ACHN (cell line): Measurements from ENCODE around the gene RBM12.
"Not testable (repeated sequence)": the region's sequence is repeated elsewhere in the genome, so short reads cannot be mapped to it uniquely, and the experiment has no call there.

ENCODE experiments used
- DNase-seq: peaks from one replicate; pipeline ENCODE4 v3.0.0-alpha.2; 2015
- in situ Hi-C: cut with HindIII; loops from 2 replicates; pipeline ENCODE4 v1.10.0; 2017; ENCODE audit warnings: low sequenced_read_pairs, low pct_ligation_motif_present, low pct_unique_long_range_greater_than_20kb

Gene RBM12

GRCh38 chr20:35699957-35700624, 35.4 kb upstream of the RBM12 start:
- DNase-seq: no peak
- in situ Hi-C loops: no loop called here

- in situ Hi-C loops: no loop called here
- peak; percentile 83 for DNase-seq
Measured at GRCh38 chr20:35699127-35699956, 34.6 kb upstream of the RBM12 start, which contains the start of the genes NFS1 and ROMO1. Gene NFS1 (minus strand): TSS chr20:35699352. CDS start chr20:35699288, 64 bp downstream. Gene ROMO1 (plus strand): TSS chr20:35699405. CDS start chr20:35699633, 228 bp downstream.

GRCh38 chr20:35698298-35699126, 33.8 kb upstream of the RBM12 start:
- in situ Hi-C loops: no loop called here
- DNase-seq: no peak

- in situ Hi-C loops: no loop called here
- no peak for DNase-seq
Measured at GRCh38 chr20:35697696-35698297, 33.1 kb upstream of the RBM12 start.

- in situ Hi-C loops: no loop called here
- DNase-seq: no peak
Measured at GRCh38 chr20:35695978-35696377, 31.3 kb upstream of the RBM12 start.

- in situ Hi-C loops: no loop called here
- DNase-seq: no peak
Measured at GRCh38 chr20:35695245-35695749, 30.6 kb upstream of the RBM12 start.

DNA sequence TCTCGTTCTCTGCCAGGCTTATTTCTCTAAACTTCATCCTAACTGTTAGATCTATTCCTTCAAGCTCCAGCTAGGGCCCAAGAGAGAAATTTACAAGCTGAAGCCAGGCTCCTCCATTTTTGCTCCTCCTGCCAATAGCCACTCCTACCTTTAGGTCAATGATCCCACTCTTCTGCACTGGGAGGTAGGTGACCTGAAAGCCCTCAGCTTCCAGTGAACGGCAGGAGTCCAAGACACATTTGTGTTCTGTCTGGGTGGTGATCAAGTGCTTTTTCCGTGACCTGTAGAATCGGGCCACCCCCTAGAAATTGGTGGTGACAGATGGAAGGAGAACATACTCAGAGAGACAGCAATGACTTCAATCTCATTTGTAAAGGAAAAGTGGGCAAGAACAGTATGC, 25.6 kb upstream of the RBM12 start:
- DNase-seq: no peak
- in situ Hi-C loops: no loop called here

- DNase-seq, in situ Hi-C loops: not testable (repeated sequence)
Measured at GRCh38 chr20:35686872-35687271, 22.2 kb upstream of the RBM12 start.

DNA sequence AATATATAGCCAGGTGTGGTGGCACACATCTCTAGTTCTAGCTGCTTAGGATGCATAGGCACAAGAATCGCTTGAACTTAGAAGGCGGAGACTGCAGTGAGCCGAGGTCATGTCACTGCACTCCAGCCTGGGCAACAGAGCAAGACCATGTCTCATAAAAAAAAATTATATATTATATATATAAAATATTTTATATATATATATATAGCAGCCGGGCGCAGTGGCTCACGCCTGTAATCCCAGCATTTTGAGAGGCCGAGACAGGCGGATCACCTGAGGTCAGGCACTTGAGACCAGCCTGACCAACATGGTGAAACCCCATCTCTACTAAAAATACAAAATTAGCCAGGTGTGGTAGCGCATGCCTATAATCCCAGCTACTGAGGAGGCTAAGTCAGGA, 20.7 kb upstream of the RBM12 start:
- in situ Hi-C loops: not testable (repeated sequence)

GRCh38 chr20:35681960-35682359, 17.3 kb upstream of the RBM12 start:
- no peak for DNase-seq
- in situ Hi-C loops: no loop called here

More for the DNA sequence above, 20.7 kb upstream of the RBM12 start:
- DNase-seq: not testable (repeated sequence)

DNA sequence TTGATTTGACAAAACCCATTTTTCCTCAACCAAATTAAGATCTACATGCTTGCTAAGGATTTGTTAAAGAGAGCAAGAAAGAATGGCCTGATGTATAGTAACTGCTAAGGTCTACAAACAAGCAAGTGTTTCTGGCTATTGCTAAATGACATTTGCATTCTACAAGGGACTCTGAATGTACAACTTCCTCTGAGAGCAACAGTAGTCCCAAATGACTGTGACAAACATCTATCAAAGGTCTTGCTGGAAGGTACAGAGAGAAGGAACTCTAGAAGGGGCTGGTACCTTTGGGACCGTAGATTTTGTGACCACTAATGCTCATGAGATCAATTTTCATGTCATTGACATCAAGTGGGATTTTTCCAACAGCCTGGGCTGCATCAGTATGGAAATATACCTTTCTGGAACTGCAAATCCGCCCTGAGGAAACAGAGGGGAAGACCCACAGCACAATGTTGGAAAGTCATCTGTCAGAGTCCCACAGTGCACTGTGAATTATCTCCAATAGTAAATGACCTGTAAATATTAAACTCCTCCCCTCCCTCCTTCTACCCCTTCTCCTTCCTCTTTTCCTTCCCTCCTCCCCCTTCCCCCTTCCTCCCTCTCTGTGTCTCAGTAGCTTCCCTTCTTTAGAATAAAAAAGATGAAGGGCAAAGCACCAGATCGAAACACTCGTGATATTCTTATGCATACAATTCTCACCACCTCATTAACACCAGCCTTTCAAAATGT, 15.9 kb upstream of the RBM12 start:
- in situ Hi-C loops: no loop called here
- DNase-seq: no peak

GRCh38 chr20:35674921-35675320, 10.2 kb upstream of the RBM12 start:
- in situ Hi-C loops: no loop called here

GRCh38 chr20:35673884-35674283, 9.2 kb upstream of the RBM12 start:
- in situ Hi-C loops: no loop called here
- no peak for DNase-seq

More at GRCh38 chr20:35674921-35675320, 10.2 kb upstream of the RBM12 start:
- DNase-seq: no peak

- in situ Hi-C loops: no loop called here
- no peak for DNase-seq
Measured at GRCh38 chr20:35669681-35670080, 5.0 kb upstream of the RBM12 start.

GRCh38 chr20:35669221-35669620, 4.5 kb upstream of the RBM12 start:
- in situ Hi-C loops: no loop called here
- no peak for DNase-seq

- in situ Hi-C loops: no loop called here
- no peak for DNase-seq
Measured at GRCh38 chr20:35665949-35666288, 1.2 kb upstream of the RBM12 start.

- in situ Hi-C loops: no loop called here
- DNase-seq: peak; percentile 34
Measured at GRCh38 chr20:35663516-35664465, 909 bp downstream of the RBM12 start.
